ENCODE measurements around the gene CIAO2B. TPM values are rescaled to one million over a fixed set of nuclear protein-coding genes. Genes with fewer than 3 reads are reported as not detected.

Gene CIAO2B
- total RNA-seq, 1 donor from 2014 or later, result 54.5 TPM

DNA sequence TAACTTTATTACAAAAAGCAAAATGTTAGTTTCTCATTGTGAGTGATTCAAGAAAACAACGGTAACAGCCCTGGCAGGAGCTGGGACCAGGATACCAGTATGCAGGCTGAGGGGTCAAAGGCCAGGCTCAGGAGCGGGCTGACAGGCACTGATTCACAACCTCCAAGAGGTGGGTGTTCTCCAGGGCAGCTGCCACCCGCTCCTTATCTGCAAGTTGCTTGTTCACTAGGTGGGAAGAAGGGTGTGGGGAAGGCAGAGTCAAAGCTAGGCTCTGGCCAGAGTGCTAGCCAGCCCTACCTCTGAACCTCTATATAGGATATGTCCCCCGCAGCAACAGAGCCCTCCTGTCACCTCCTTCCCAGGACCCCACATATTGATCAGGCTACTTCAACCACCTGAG, 2.1 kb downstream of the CIAO2B start:
- H3K4me3 Mint-ChIP-seq, result no peak overlapping the region
- TF ChIP-seq, protein P1, sequence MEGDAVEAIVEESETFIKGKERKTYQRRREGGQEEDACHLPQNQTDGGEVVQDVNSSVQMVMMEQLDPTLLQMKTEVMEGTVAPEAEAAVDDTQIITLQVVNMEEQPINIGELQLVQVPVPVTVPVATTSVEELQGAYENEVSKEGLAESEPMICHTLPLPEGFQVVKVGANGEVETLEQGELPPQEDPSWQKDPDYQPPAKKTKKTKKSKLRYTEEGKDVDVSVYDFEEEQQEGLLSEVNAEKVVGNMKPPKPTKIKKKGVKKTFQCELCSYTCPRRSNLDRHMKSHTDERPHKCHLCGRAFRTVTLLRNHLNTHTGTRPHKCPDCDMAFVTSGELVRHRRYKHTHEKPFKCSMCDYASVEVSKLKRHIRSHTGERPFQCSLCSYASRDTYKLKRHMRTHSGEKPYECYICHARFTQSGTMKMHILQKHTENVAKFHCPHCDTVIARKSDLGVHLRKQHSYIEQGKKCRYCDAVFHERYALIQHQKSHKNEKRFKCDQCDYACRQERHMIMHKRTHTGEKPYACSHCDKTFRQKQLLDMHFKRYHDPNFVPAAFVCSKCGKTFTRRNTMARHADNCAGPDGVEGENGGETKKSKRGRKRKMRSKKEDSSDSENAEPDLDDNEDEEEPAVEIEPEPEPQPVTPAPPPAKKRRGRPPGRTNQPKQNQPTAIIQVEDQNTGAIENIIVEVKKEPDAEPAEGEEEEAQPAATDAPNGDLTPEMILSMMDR (IDR thresholded peaks at IDR 0.05; ENCODE audit: unreplicated experiment), result no peak
- DNase-seq (ENCODE audit: low spot score in 2 of 2, unreplicated experiment in 2 of 2), result no peak

DNA sequence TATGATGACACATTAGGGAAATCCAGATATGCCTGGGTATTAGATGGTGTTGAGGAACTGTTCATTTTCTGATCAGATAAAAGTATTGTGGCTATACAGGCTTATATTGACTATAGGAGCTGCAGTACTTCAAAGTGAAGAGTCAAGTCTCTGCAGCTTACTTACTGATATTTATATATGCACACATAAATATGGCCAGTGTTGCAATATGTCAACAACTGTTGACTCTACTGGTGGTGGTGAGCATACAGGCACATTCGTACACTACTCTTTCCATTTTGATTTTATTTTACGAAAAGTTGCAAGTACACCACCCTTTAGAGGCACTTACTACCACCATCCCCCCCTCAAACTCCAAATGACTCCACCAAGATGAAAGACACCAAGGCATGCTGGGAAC, 2.5 kb downstream of the CIAO2B start:
- Mint-ChIP-seq H3K27ac (no peak overlapping the region), H3K36me3 (peaks cover 2% of the 10 kb centered on the region), H3K27me3 (ENCODE audit: low read depth) (peaks cover 15% of the 10 kb centered on the region), H3K4me1 (peaks cover 34% of the 10 kb centered on the region), H3K4me3 (peak overlapping the region; percentile 36), H3K9me3 (no peaks in the 10 kb centered on the region)
- TF ChIP-seq, protein P1 (IDR thresholded peaks at IDR 0.05; ENCODE audit: unreplicated experiment), result no peak
- no peak for DNase-seq (ENCODE audit: low spot score in 2 of 2, unreplicated experiment in 2 of 2)

More for the DNA sequence above, 2.1 kb downstream of the CIAO2B start:
- Mint-ChIP-seq H3K4me1 (peaks cover 36% of the 10 kb centered on the region), H3K27ac (no peak overlapping the region), H3K9me3 (no peaks in the 10 kb centered on the region), H3K36me3 (peaks cover 2% of the 10 kb centered on the region), H3K27me3 (ENCODE audit: low read depth) (peaks cover 11% of the 10 kb centered on the region)

DNA sequence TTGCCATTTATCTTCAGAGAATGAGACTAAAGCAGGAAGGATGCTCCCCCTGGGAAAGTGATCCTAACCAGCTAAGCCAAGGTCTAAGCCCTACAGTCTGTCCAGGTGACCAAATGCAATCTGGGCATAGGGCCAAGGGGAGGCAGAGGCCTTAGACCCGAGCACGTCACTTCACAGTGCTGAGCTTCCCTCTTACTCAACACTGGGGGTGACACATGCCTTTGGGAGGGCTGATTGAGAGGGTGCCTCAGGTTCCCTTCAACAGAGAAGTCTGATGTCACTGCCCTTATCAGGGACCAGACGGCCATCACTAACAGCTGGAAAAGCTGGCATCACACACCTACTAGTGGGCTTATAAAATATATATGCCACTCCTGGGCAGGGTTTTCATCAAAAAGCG, 4.0 kb downstream of the CIAO2B start:
- H3K9me3 Mint-ChIP-seq, result no peaks in the 10 kb centered on the region
- H3K27me3 Mint-ChIP-seq (ENCODE audit: low read depth), result peaks cover 30% of the 10 kb centered on the region
- peaks cover 2% of the 10 kb centered on the region for H3K36me3 Mint-ChIP-seq
- no peak overlapping the region for H3K4me3 Mint-ChIP-seq
- no peak overlapping the region for H3K27ac Mint-ChIP-seq
- peaks cover 28% of the 10 kb centered on the region for H3K4me1 Mint-ChIP-seq
- DNase-seq (ENCODE audit: low spot score in 2 of 2, unreplicated experiment in 2 of 2), result no peak
- TF ChIP-seq, protein P1 (IDR thresholded peaks at IDR 0.05; ENCODE audit: unreplicated experiment), result no peak

DNA sequence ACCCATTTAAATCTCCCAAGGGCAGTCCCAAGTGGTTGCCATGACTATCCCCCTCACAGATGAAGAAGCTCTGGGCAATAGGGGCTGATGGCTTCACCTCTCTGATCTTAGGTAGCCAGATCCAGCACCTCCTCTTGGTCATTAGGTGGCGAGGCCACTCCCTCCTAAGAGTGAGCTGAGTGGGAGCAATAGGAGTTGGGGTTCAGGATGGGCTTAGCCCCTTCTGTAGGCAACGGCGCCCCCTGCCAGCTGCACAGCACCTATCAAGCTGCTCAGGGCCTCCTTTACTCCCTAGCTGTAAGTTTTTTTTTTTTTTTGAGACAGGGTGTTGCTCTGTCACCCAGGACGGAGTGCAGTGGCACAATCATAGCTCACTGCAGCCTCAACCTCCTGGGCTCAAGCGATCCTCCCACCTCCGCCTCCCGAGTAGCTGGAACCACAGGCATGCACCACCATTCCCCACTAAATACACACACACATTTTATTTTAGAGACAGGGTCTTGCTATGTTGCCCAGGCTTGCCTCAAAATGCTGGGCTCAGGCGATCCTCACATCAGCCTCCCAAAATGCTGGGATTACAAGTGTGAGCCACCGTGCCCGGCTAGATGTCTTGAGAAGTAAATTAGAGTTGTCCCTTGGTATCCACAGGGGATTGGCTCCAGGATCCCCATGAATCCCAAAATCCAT, 5.4 kb downstream of the CIAO2B start:
- Mint-ChIP-seq H3K27me3 (ENCODE audit: low read depth) (peaks cover 42% of the 10 kb centered on the region), H3K36me3 (peaks cover 2% of the 10 kb centered on the region), H3K9me3 (no peaks in the 10 kb centered on the region), H3K4me3 (no peak overlapping the region), H3K27ac (no peak overlapping the region), H3K4me1 (peaks cover 22% of the 10 kb centered on the region)
- TF ChIP-seq, protein P1 (IDR thresholded peaks at IDR 0.05; ENCODE audit: unreplicated experiment), result no peak
- DNase-seq (ENCODE audit: low spot score in 2 of 2, unreplicated experiment in 2 of 2), result no peak

DNA sequence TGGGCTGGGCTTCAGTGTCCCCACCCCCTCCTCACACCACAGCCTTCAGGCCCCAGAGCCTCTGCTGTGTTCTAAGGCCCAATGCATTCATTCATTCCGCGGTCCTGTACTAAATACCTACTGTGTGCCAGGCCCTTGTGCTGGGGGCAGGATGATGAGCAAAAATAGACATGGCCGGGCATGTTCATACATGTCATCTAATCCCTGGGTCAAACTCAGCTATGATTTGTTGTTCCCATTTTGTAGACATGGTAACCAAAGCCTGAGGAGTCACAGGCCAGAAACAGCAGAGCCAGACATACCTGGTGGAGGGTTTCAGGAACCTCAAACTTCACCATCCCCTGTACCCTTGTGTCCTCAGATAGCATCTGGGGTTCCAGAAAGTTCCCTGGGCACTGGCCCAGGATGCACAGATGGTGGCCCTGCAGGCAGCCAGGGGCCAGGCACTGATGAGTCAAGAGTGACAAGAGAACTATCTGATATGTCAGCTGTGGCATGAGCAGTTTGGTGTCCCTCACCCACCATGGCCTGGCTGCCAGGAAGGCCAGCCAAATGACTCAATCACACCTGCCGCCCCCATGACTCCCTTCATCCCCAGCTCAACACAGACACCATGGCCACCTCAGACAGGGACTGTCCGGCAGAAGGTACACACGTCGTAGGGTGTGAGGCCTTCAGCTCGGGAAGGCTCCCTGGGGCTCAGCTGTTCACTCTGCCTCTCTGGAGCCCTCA, 6.1 kb downstream of the CIAO2B start:
- Mint-ChIP-seq H3K27me3 (ENCODE audit: low read depth) (peaks cover 50% of the 10 kb centered on the region), H3K4me3 (no peak overlapping the region)
- TF ChIP-seq, protein P1 (IDR thresholded peaks at IDR 0.05; ENCODE audit: unreplicated experiment), result no peak

More for the DNA sequence above, 6.1 kb downstream of the CIAO2B start:
- Mint-ChIP-seq H3K9me3 (no peaks in the 10 kb centered on the region), H3K36me3 (peaks cover 2% of the 10 kb centered on the region), H3K4me1 (peaks cover 21% of the 10 kb centered on the region), H3K27ac (no peak overlapping the region)
- DNase-seq (ENCODE audit: low spot score in 2 of 2, unreplicated experiment in 2 of 2), result no peak

Measured in mesothelial cell of epicardium (in vitro differentiated cells).